Hair follicle dermal papilla cell (primary cell): ENCODE data around the gene E2F6. TPM values are rescaled to one million over a fixed set of nuclear protein-coding genes. Genes with fewer than 3 reads are reported as not detected.

Source experiments
- total RNA-seq: library from RNA; depleted of rRNA; stranded (reverse); fragments of >200 nt; gene quantifications from 2 replicates; pipeline ENCODE4 v1.2.3, GENCODE V29; 2012

E2F6 gene, protein sequence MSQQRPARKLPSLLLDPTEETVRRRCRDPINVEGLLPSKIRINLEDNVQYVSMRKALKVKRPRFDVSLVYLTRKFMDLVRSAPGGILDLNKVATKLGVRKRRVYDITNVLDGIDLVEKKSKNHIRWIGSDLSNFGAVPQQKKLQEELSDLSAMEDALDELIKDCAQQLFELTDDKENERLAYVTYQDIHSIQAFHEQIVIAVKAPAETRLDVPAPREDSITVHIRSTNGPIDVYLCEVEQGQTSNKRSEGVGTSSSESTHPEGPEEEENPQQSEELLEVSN
- 12.3 and 16.3 TPM in 2 replicates for total RNA-seq

DNA sequence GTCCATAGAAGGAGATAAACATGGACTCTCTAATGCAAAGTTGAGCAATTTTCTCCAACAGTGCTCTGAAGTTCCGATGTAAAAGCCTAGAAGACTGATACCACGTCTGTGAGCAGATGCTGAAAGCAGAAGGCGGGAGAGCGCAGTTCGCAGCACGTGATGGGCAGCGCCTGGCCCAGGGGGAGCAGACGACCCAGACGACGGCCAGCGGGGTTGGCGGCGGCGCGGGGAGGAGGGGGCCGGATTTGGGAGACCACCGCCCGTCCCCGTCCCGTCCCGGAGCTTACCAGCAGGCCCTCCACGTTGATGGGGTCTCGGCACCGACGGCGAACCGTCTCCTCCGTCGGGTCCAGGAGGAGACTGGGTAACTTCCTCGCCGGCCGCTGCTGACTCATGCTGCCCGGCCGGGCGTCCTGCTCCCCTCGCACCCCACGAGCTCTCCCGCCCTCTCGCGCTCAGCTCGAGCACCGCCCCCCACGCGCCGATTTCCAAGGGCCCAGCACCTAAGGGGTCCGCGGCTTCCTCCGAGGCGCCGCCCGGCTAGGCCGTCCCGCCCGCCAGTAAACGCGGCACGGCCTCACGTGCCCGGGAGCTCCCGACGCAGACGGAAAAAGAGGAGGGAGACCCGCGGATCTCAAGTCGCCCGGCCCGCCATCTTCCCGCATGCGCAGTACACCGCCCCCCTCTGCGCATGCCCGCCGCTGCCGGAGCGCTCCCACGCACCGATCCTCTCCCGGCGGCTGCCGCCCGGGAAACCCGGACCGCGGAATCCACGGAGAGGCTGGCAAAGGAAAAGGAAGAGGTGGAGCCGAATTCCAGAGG is at the start of gene E2F6:
TSS of gene E2F6 (minus strand) at position 677 of the 822 bp plus-strand sequence. CDS start at position 395, 282 bp downstream.

Other genes with a start within 250 kb of the E2F6 start
- 58.9 and 80.3 TPM in 2 replicates for gene ROCK2, start 121.5 kb downstream of the E2F6 start, total RNA-seq
- gene GREB1, start 67.9 kb upstream of the E2F6 start, total RNA-seq, result 0.12 and 0.65 TPM in 2 replicates
- not detected in 2 replicates for gene NTSR2, start 204.0 kb upstream of the E2F6 start, total RNA-seq